Measurements from ENCODE around the gene NPHP4. TPM values are rescaled to one million over a fixed set of nuclear protein-coding genes. Genes with fewer than 3 reads are reported as not detected.
A peak's percentile ranks its signal among the peaks of the same experiment; 100 is the strongest.

NPHP4 gene
- total RNA-seq, 1 donor from 2014 or later = 16.1 TPM

DNA sequence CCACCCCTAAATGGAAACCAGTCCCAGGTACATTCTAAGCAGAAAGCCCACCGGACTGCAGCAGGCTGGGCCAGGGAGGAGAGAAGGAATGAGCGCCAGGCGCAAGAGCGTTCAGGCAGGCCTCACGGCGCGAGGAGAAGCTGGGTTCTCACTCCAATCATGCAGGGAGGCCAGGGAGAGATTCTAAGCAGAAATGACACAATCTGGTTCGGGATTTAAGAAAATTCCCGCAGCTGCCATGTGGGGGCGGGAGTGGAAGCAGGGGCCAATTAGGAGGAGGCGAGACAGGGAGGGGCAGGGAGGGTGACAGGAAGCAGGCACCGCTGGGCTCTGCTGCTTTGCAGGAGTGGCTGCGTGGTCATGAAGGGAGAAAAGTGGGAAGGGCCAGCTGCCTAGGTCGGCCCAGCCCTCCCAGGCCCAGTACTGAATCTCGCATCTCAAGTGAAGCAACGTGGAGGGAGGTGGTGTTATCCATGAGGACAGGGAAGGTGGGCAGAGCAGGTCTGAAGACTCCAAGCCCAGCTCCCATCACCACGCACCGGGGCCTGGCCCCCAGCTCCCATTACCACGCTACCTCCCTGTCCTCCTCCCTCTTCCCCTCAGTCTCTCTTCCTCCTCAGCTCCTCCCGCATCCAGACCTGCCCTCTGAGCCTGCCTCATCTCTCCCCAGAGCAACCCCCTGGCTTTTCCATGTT is 11.8 kb downstream of the NPHP4 start:
- DNase-seq = peak; percentile 71
- no peaks in the 10 kb centered on the region for H3K9me3 ChIP-seq
- TF ChIP-seq, protein P1, sequence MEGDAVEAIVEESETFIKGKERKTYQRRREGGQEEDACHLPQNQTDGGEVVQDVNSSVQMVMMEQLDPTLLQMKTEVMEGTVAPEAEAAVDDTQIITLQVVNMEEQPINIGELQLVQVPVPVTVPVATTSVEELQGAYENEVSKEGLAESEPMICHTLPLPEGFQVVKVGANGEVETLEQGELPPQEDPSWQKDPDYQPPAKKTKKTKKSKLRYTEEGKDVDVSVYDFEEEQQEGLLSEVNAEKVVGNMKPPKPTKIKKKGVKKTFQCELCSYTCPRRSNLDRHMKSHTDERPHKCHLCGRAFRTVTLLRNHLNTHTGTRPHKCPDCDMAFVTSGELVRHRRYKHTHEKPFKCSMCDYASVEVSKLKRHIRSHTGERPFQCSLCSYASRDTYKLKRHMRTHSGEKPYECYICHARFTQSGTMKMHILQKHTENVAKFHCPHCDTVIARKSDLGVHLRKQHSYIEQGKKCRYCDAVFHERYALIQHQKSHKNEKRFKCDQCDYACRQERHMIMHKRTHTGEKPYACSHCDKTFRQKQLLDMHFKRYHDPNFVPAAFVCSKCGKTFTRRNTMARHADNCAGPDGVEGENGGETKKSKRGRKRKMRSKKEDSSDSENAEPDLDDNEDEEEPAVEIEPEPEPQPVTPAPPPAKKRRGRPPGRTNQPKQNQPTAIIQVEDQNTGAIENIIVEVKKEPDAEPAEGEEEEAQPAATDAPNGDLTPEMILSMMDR (IDR thresholded peaks at IDR 0.05) = no peak
- peak; percentile 15 to 52 for ATAC-seq
- no peak overlapping the region for H3K27ac ChIP-seq
- H3K4me1 ChIP-seq = no peaks in the 10 kb centered on the region
- H3K4me3 ChIP-seq = no peak overlapping the region
- peaks cover 29% of the 10 kb centered on the region for H3K36me3 ChIP-seq
- intact Hi-C loops (cut with DNase I) = no loop called here
- H3K27me3 ChIP-seq (ENCODE audit: low read depth) = no peaks in the 10 kb centered on the region

DNA sequence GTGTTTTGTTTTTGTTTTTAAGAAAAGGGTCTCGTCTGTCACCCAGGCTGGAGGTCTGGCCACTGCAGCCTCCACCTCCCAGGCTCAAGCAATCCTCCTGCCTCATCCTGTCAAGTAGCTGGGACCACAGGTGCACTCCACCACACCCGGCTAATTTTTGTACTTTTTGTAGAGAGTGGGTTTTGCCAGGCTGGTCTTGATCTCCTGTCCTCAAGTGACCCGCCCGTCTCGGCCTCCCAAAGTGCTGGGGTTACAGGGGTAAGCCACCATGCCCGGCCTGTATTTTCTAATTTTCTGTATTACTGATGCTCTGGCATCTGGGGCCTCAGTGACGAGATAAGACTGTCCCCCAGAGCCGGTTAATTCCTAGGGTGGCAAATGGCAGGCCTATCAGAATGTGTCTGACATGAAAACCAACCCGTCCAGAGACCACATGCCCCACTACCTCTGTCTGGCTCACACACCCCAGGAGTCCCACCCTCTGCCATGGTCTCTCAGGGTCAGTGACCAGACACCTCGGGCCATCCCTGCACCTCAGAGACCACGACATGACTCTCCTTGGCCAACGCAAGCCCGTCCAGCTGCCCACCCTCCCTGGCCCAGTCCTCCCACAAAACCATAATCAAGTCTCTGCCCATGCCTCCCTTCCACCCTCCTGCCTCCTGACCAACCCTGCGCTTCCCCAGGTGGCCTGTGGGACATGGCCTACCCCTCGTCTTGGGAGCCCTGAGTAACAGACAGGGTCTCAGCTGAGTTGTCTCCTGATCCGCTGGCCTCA is 12.5 kb downstream of the NPHP4 start:
- ATAC-seq (no peak), DNase-seq (no peak)
- no peak overlapping the region for H3K27ac ChIP-seq
- peaks cover 30% of the 10 kb centered on the region for H3K36me3 ChIP-seq
- intact Hi-C loops (cut with DNase I) = no loop called here
- no peaks in the 10 kb centered on the region for H3K4me1 ChIP-seq
- H3K27me3 ChIP-seq (ENCODE audit: low read depth) = no peaks in the 10 kb centered on the region
- no peak overlapping the region for H3K4me3 ChIP-seq
- no peaks in the 10 kb centered on the region for H3K9me3 ChIP-seq
- TF ChIP-seq, protein P1 (IDR thresholded peaks at IDR 0.05) = no peak

DNA sequence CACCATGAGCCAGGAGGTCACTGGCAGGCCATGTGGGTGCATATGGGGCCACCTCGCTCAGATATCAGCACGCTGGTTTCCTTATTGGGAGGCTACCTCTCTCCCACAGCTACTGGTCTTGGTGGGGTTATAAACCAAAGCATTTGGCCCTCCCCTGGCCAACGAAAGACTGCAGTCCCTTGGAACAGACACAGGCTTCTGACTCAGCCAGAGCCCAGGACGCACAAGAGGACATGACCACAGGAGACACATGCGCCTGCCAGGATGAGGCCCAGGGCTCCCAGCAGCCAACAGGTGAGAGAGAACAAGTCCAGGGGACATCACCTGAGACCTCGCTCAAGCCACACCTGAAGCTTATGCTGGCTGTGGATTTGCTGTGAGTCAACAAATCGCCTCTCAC is 13.8 kb downstream of the NPHP4 start:
- no peaks in the 10 kb centered on the region for H3K9me3 ChIP-seq
- no peaks in the 10 kb centered on the region for H3K4me1 ChIP-seq
- no peak overlapping the region for H3K27ac ChIP-seq
- no peaks in the 10 kb centered on the region for H3K27me3 ChIP-seq (ENCODE audit: low read depth)
- peaks cover 33% of the 10 kb centered on the region for H3K36me3 ChIP-seq
- no peak for ATAC-seq
- DNase-seq = peak; percentile 47
- TF ChIP-seq, protein P1 (IDR thresholded peaks at IDR 0.05) = no peak
- H3K4me3 ChIP-seq = no peak overlapping the region
- intact Hi-C loops (cut with DNase I) = no loop called here

DNA sequence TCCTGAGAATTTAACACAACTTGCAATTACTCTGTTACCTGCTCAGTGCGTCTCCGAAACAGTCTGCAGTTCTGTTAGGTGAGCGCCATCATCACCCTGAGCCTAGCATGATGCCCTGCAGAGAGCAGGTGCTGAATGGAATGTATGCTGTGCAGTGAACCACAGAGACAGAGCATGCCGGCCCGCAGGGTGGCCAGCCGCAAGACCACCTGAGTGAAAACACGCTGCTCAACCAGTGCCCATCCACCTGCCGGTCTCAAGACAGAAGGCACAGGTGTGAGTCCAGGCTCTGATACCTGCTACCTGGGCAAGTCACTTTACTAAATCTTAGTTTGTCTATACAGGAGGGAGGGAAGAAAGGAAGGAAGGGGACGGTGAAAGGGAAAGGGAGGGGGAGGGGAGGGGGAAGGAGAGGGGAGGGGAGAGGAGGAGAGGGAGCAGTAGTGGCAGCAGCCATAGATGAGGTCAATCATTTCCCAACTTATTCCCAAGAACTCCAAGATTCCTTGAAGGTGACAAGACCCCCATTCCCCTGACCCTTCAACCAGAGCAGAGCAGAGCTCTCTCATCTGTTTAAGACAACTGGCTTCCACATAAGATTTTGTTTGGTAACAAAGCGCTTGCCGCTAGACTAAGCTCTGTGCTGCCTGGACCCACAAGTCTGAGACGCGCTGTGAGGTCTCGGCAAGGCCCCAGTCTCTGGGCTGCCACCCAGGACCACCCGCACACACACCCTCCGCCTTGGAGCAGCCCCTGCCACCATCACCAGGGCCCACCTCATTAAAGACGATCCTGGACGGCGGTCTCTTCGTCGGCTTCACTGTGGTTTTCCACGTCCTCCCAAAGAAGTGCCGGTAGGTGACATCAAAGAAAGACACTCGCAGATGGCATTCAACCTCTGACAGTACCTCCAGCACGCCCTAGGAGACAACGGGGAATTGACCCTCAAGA is 14.5 kb downstream of the NPHP4 start:
- H3K4me1 ChIP-seq = no peaks in the 10 kb centered on the region
- DNase-seq = peak; percentile 32
- no peak overlapping the region for H3K4me3 ChIP-seq
- peaks cover 33% of the 10 kb centered on the region for H3K36me3 ChIP-seq
- H3K27me3 ChIP-seq (ENCODE audit: low read depth) = no peaks in the 10 kb centered on the region
- H3K9me3 ChIP-seq = no peaks in the 10 kb centered on the region
- intact Hi-C loops (cut with DNase I) = no loop called here
- TF ChIP-seq, protein P1 (IDR thresholded peaks at IDR 0.05) = no peak
- H3K27ac ChIP-seq = no peak overlapping the region
- ATAC-seq = no peak
